Measurements from ENCODE around the gene FAF1.

DNA sequence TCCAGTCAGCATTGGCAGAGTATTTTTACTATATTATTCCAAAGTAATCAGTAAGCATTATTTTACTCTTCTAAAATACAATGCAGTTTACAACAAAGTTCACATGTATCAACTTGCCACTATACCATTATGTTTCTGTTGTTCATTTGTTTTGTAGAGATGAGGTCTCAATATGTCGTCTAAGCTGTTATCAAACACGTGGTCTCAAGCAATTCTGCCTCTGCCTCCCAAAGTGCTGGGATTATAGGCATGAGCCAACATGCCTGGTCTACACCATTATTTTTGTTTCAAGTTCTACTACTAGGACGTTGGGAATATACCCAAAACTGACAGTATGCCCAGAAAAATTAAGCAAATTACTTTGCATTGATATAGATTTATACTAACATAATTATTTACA is 19.8 kb downstream of the FAF1 start:
- TF ChIP-seq, protein P1, sequence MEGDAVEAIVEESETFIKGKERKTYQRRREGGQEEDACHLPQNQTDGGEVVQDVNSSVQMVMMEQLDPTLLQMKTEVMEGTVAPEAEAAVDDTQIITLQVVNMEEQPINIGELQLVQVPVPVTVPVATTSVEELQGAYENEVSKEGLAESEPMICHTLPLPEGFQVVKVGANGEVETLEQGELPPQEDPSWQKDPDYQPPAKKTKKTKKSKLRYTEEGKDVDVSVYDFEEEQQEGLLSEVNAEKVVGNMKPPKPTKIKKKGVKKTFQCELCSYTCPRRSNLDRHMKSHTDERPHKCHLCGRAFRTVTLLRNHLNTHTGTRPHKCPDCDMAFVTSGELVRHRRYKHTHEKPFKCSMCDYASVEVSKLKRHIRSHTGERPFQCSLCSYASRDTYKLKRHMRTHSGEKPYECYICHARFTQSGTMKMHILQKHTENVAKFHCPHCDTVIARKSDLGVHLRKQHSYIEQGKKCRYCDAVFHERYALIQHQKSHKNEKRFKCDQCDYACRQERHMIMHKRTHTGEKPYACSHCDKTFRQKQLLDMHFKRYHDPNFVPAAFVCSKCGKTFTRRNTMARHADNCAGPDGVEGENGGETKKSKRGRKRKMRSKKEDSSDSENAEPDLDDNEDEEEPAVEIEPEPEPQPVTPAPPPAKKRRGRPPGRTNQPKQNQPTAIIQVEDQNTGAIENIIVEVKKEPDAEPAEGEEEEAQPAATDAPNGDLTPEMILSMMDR (IDR thresholded peaks at IDR 0.05) = no peak
- TF ChIP-seq POLR2AphosphoS5 (IDR thresholded peaks at IDR 0.05) (no peak), POLR2A (IDR thresholded peaks at IDR 0.05) (no peak), EP300 (IDR thresholded peaks at IDR 0.05; ENCODE audit: low read depth) (no peak)

Data from transverse colon (tissue), 4 donors.